HL-60 (cell line): ENCODE results near the gene ATP2B3.

Experiments used
- DNase-seq, 2 experiments: peaks; one replicate each; pipeline ENCODE4 v3.0.0-alpha.2; 2010 to 2020; ENCODE audit warnings: low read depth in 1 of 2, low spot score in 1 of 2
- H3K27ac ChIP-seq: fragments of 250-450 bp; sonication (Bioruptor Pico); replicated peaks from 2 replicates; pipeline ENCODE4 v1.5.1; 2020; ENCODE audit warnings: mild to moderate bottlenecking, moderate library complexity
- H3K27me3 ChIP-seq: fragments of 250-450 bp; sonication (Bioruptor Pico); 2 replicates; pipeline ENCODE4 v1.5.1; 2021; ENCODE audit warnings: mild to moderate bottlenecking, moderate library complexity; ENCODE audit not compliant: insufficient read depth, poor library complexity, severe bottlenecking
- H3K4me3 ChIP-seq: replicated peaks from 2 replicates; pipeline ENCODE4 v1.5.1; 2011; ENCODE audit warnings: mild to moderate bottlenecking, control low read depth, low read length; ENCODE audit not compliant: insufficient read depth
- GABPA ChIP-seq: IDR thresholded peaks from 2 replicates; pipeline ENCODE4 v1.6.1; 2012; ENCODE audit warnings: low read depth
- POLR2AphosphoS5 ChIP-seq: IDR thresholded peaks from 2 replicates; pipeline ENCODE4 v1.6.1; 2012; ENCODE audit warnings: low read depth
- SPI1 ChIP-seq: IDR thresholded peaks from 2 replicates; pipeline ENCODE4 v1.6.1; 2012; ENCODE audit warnings: low read depth, mild to moderate bottlenecking, borderline replicate concordance
- TF ChIP-seq, protein P1 (sequence below): IDR thresholded peaks from 2 replicates; pipeline ENCODE4 v1.6.1; 2012; ENCODE audit warnings: low read depth; ENCODE audit not compliant: insufficient replicate concordance
- TF ChIP-seq, protein P2 (sequence below): IDR thresholded peaks from one replicate; pipeline ENCODE4 v1.5.1; 2011; ENCODE audit warnings: low read length, control low read depth, inconsistent platforms; ENCODE audit not compliant: insufficient read depth

ATP2B3 gene

DNA sequence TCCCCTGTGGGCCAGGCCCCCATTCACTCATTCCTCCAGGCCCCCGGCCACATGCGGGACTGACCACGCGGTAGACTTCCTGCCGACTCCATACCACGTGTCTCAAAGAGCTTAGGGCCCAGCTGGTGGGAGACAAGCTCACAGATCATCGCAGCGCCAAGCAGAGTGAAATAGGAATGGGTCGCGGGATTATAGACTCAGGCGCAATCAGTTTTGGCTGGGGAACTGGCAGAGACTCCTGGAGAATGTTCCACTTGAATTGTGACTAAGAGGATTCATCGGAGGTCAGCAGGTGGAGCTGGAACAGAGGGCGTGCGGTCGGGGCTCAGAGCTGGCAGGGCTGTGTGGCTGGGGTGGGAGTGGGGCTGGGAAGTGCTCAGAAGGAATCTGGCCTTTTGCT is 15.6 kb downstream of the ATP2B3 start:
- DNase-seq, result no peak

DNA sequence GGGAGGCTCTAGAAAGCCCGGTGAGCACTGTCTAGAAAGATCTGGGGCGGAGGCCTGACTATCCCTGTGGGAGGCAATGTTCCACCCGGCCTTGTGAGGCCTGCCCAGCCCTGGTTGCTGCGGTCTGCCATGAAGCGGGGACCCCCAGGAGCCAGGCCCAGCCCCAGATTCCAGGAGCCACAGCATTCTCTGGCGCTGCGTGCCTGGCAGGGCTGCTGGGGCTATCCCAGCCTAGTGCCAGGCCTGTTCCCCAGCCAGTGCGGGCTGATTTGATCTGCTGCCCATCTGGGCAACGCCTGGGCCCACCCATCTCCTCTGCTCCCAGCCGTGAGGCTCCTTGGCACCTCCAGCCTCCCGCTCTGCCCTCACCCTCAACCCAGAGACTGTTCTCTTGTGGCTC is 19.6 kb downstream of the ATP2B3 start:
- TF ChIP-seq SPI1 (no peak), POLR2AphosphoS5 (no peak), GABPA (no peak)
- TF ChIP-seq, protein P1, sequence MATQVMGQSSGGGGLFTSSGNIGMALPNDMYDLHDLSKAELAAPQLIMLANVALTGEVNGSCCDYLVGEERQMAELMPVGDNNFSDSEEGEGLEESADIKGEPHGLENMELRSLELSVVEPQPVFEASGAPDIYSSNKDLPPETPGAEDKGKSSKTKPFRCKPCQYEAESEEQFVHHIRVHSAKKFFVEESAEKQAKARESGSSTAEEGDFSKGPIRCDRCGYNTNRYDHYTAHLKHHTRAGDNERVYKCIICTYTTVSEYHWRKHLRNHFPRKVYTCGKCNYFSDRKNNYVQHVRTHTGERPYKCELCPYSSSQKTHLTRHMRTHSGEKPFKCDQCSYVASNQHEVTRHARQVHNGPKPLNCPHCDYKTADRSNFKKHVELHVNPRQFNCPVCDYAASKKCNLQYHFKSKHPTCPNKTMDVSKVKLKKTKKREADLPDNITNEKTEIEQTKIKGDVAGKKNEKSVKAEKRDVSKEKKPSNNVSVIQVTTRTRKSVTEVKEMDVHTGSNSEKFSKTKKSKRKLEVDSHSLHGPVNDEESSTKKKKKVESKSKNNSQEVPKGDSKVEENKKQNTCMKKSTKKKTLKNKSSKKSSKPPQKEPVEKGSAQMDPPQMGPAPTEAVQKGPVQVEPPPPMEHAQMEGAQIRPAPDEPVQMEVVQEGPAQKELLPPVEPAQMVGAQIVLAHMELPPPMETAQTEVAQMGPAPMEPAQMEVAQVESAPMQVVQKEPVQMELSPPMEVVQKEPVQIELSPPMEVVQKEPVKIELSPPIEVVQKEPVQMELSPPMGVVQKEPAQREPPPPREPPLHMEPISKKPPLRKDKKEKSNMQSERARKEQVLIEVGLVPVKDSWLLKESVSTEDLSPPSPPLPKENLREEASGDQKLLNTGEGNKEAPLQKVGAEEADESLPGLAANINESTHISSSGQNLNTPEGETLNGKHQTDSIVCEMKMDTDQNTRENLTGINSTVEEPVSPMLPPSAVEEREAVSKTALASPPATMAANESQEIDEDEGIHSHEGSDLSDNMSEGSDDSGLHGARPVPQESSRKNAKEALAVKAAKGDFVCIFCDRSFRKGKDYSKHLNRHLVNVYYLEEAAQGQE, result no peak
- TF ChIP-seq, protein P2, sequence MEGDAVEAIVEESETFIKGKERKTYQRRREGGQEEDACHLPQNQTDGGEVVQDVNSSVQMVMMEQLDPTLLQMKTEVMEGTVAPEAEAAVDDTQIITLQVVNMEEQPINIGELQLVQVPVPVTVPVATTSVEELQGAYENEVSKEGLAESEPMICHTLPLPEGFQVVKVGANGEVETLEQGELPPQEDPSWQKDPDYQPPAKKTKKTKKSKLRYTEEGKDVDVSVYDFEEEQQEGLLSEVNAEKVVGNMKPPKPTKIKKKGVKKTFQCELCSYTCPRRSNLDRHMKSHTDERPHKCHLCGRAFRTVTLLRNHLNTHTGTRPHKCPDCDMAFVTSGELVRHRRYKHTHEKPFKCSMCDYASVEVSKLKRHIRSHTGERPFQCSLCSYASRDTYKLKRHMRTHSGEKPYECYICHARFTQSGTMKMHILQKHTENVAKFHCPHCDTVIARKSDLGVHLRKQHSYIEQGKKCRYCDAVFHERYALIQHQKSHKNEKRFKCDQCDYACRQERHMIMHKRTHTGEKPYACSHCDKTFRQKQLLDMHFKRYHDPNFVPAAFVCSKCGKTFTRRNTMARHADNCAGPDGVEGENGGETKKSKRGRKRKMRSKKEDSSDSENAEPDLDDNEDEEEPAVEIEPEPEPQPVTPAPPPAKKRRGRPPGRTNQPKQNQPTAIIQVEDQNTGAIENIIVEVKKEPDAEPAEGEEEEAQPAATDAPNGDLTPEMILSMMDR, result no peak
- Histone ChIP-seq H3K27ac (no peak overlapping the region), H3K4me3 (no peak overlapping the region), H3K27me3 (no peaks in the 10 kb centered on the region)
- DNase-seq, result no peak

More for the DNA sequence above, 15.6 kb downstream of the ATP2B3 start:
- Histone ChIP-seq H3K27me3 (no peaks in the 10 kb centered on the region), H3K4me3 (no peak overlapping the region), H3K27ac (no peak overlapping the region)
- no peak for TF ChIP-seq POLR2AphosphoS5
- TF ChIP-seq, protein P1, result no peak
- TF ChIP-seq GABPA, result no peak
- TF ChIP-seq, protein P2, result no peak

DNA sequence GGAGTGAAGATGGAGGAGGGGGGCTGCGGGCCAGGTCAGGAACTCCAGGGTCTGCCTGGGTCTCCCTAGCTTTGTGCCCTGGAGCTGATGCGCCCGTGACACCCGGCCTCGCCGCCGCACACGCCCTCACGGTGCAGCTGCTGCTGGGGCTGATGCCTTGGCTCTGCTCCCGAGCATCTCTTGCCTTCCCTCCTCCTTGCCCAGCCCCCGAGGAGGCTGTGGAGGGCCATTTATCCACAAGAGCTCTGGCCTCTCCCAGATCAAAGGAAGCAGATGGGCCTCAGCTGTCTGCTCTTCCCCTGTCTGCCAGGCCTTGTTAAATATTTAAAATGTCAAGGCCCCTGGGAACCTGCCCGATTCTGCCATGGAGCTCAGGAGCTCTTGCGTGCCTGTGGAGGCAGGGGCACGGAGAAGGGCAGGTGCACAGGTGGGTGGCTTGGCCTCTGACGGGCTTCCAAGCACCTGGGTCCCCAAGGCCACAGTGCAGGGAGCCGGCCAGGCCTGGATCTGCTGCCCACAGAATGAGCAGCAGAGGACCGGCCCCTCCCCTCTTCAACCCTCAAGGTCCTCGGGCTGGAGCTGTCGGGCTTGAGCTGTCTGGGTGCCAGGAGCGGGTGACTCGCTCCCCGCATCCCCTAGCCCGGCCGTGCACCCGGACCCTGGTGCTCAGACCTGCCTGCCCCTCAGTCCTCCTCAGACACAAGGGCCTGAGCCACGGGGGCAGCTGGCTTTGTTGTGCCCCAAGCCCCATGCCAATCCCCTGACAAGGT is 20.3 kb downstream of the ATP2B3 start:
- no peak for DNase-seq
- no peaks in the 10 kb centered on the region for H3K27me3 ChIP-seq

More for the DNA sequence above, 20.3 kb downstream of the ATP2B3 start:
- Histone ChIP-seq H3K27ac (no peak overlapping the region), H3K4me3 (no peak overlapping the region)
- no peak for TF ChIP-seq POLR2AphosphoS5
- no peak for TF ChIP-seq GABPA
- TF ChIP-seq, protein P1, result no peak
- no peak for TF ChIP-seq SPI1
- TF ChIP-seq, protein P2, result no peak
